Vagina (tissue), 2 donors: Measurements from ENCODE around the gene PRX. TPM values are rescaled to one million over a fixed set of nuclear protein-coding genes. Genes with fewer than 3 reads are reported as not detected.

Source experiments
- DNase-seq, 2 donors: peaks; one replicate each; pipeline ENCODE4 v3.0.0-alpha.2; 2017; ENCODE audit errors: extremely low spot score in 2 of 2
- H3K27ac ChIP-seq: fragments of 200-600 bp; sonication (generic); one replicate; pipeline ENCODE4 v1.5.1; 2019
- H3K27me3 ChIP-seq: fragments of 200-600 bp; sonication (generic); one replicate; pipeline ENCODE4 v1.5.1; 2019
- H3K36me3 ChIP-seq, 2 donors: fragments of 200-600 bp; sonication (generic); one replicate each; pipeline ENCODE4 v1.5.1; 2017 to 2019
- H3K4me1 ChIP-seq: fragments of 200-600 bp; sonication (generic); one replicate; pipeline ENCODE4 v1.5.1; 2019
- H3K4me3 ChIP-seq, 2 donors: fragments of 200-600 bp; sonication (generic); 1 replicate in 1 of 2; 2 replicates in 1 of 2; pipeline ENCODE4 v1.5.1; 2016 to 2019
- H3K9me3 ChIP-seq: fragments of 200-600 bp; sonication (generic); one replicate; pipeline ENCODE4 v1.5.1; 2019
- CTCF ChIP-seq, 3 experiments: fragments of 450-650 bp in 2 of 3; fragments of 200-600 bp in 1 of 3; sonication (generic) in 1 of 3; IDR thresholded peaks; one replicate each; pipeline ENCODE4 v1.5.1; 2017 to 2019; ENCODE audit warnings: antibody characterized with exemption in 3 of 3, mild to moderate bottlenecking in 2 of 3, moderate library complexity in 2 of 3
- POLR2A ChIP-seq, 2 donors: fragments of 450-650 bp; IDR thresholded peaks; one replicate each; pipeline ENCODE4 v1.6.1; 2017; ENCODE audit warnings: antibody characterized with exemption in 2 of 2, mild to moderate bottlenecking in 2 of 2, moderate library complexity in 2 of 2
- POLR2AphosphoS5 ChIP-seq, 2 donors: sonication (generic); formaldehyde crosslinking; IDR thresholded peaks; one replicate each; pipeline ENCODE4 v1.9.0; 2017; ENCODE audit warnings: antibody characterized with exemption in 2 of 2, mild to moderate bottlenecking in 2 of 2, low read depth in 1 of 2; ENCODE audit not compliant: insufficient read depth in 1 of 2
- intact Hi-C: fragments of 100-400 bp; cut with DNase I; formaldehyde crosslinking; loops from one replicate; pipeline ENCODE4 v1.15.1; 2023
- total RNA-seq: library from RNA; depleted of rRNA; stranded (reverse); fragments of >200 nt; gene quantifications from one replicate; pipeline ENCODE4 v1.2.3, GENCODE V29; 2016

Gene PRX
- total RNA-seq, 1 donor from 2014 or later = 3.2 TPM

- Histone ChIP-seq H3K36me3 (no peaks in the 10 kb centered on the region), H3K9me3 (no peaks in the 10 kb centered on the region), H3K27me3 (no peaks in the 10 kb centered on the region), H3K4me3 (no peak overlapping the region), H3K4me1 (peaks cover 13% of the 10 kb centered on the region), H3K27ac (no peak overlapping the region)
- no peak for DNase-seq
- TF ChIP-seq POLR2AphosphoS5 (IDR thresholded peaks at IDR 0.05; ENCODE audit: insufficient read depth in 1 of 2, low read depth in 1 of 2) = no peak
- TF ChIP-seq CTCF (IDR thresholded peaks at IDR 0.05) = no peak
- TF ChIP-seq POLR2A (IDR thresholded peaks at IDR 0.05) = no peak
- intact Hi-C loops = no loop called here
Measured at GRCh38 chr19:40397568-40397906, 15.6 kb downstream of the PRX start.

- peaks cover 13% of the 10 kb centered on the region for H3K4me1 ChIP-seq
- no peaks in the 10 kb centered on the region for H3K27me3 ChIP-seq
- intact Hi-C loops = no loop called here
- H3K36me3 ChIP-seq = no peaks in the 10 kb centered on the region
- no peak overlapping the region for H3K27ac ChIP-seq
- no peaks in the 10 kb centered on the region for H3K9me3 ChIP-seq
- DNase-seq = no peak
- TF ChIP-seq POLR2A (IDR thresholded peaks at IDR 0.05) (no peak), POLR2AphosphoS5 (IDR thresholded peaks at IDR 0.05; ENCODE audit: insufficient read depth in 1 of 2, low read depth in 1 of 2) (no peak), CTCF (IDR thresholded peaks at IDR 0.05) (no peak)
- H3K4me3 ChIP-seq = no peak overlapping the region
Measured at GRCh38 chr19:40396886-40397567, 16.2 kb downstream of the PRX start.

GRCh38 chr19:40395956-40396355, 17.2 kb downstream of the PRX start:
- DNase-seq = no peak
- intact Hi-C loops = no loop called here
- no peak for TF ChIP-seq POLR2AphosphoS5 (IDR thresholded peaks at IDR 0.05; ENCODE audit: insufficient read depth in 1 of 2, low read depth in 1 of 2)
- Histone ChIP-seq H3K9me3 (no peaks in the 10 kb centered on the region), H3K4me3 (no peak overlapping the region), H3K36me3 (no peaks in the 10 kb centered on the region), H3K27ac (no peak overlapping the region), H3K4me1 (peaks cover 13% of the 10 kb centered on the region), H3K27me3 (no peaks in the 10 kb centered on the region)

DNA sequence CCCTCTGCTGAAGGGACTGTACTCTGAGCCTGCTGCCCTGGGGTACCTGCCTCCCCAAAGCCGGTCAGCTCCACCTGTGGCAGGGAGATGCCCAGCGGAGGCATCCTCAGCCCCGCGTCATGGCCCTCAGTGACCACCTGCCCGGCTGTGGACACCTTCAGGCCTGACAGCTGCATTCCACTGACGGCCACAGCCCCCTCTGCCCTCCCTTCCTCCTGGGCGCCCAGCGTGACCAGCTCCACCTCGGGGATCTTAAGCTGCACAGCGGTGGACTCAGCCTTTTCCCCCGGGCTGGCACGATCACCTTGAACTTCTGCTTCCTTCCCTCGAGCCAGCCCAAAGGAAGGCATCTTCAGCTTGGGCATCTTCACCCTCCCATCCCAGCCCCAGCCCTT, 18.4 kb downstream of the PRX start:
- no peaks in the 10 kb centered on the region for H3K36me3 ChIP-seq
- intact Hi-C loops = no loop called here

DNA sequence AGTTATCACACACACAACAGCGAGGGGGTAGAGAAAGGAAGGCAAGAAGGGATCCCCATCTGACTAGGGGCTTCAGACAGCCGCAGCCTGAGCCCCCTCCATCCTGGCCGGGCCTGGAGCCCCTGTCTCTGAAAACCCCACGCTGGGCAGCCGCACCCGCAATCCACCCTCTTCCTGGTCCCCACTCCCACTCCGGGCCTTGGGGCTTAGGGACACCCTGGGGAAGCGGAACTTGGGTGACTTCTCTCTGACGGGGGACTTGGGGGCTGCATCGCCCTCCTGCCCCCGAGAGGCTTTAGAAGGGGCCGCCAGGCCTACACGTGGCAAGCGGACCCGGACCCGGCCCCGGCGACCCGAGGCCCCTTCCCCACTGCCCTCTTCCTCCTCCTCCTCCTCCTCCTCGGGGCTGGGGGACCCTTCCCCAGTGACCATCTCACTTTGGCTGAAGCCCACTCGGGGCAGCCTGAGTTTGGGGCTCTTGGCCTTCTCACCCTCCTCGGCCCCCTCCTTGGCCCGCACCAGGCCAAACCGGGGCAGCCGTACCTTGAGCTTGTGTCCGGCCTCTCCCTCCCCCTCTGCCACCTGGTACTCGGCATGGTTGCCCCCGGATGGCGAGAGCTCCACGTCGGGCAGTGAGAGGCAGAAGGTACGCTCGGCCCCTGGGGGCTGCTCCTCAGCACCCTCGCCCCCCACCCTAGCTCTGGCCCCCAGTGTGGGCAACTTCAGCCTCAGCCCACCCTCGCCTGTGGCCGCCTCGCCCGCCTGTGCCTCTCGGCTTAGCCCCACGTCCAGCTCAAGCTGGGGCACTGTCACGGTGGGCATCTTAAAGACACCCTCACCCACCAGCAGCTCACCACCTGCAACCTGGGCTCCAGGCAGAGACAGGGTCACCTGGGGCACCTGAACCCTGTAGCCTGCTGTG, 19.0 kb downstream of the PRX start:
- no peak for DNase-seq
- no peak overlapping the region for H3K27ac ChIP-seq
- no peak overlapping the region for H3K4me3 ChIP-seq
- no peaks in the 10 kb centered on the region for H3K27me3 ChIP-seq
- peaks cover 11% of the 10 kb centered on the region for H3K4me1 ChIP-seq
- no peak for TF ChIP-seq POLR2A (IDR thresholded peaks at IDR 0.05)
- TF ChIP-seq POLR2AphosphoS5 (IDR thresholded peaks at IDR 0.05; ENCODE audit: insufficient read depth in 1 of 2, low read depth in 1 of 2) = no peak
- TF ChIP-seq CTCF (IDR thresholded peaks at IDR 0.05) = no peak
- no peaks in the 10 kb centered on the region for H3K36me3 ChIP-seq
- H3K9me3 ChIP-seq = no peaks in the 10 kb centered on the region
- intact Hi-C loops = no loop called here

More for the DNA sequence above, 18.4 kb downstream of the PRX start:
- no peak overlapping the region for H3K27ac ChIP-seq
- H3K27me3 ChIP-seq = no peaks in the 10 kb centered on the region
- peaks cover 13% of the 10 kb centered on the region for H3K4me1 ChIP-seq
- no peaks in the 10 kb centered on the region for H3K9me3 ChIP-seq
- TF ChIP-seq POLR2AphosphoS5 (IDR thresholded peaks at IDR 0.05; ENCODE audit: insufficient read depth in 1 of 2, low read depth in 1 of 2) (no peak), POLR2A (IDR thresholded peaks at IDR 0.05) (no peak), CTCF (IDR thresholded peaks at IDR 0.05) (no peak)
- no peak overlapping the region for H3K4me3 ChIP-seq
- DNase-seq = no peak
